Spleen (tissue), 11 donors: ENCODE measurements around the gene RAB11FIP4. TPM values are rescaled to one million over a fixed set of nuclear protein-coding genes. Genes with fewer than 3 reads are reported as not detected.
A peak's percentile ranks its signal among the peaks of the same experiment; 100 is the strongest.

Source experiments
- DNase-seq: peaks from one replicate; pipeline ENCODE4 v3.0.0-alpha.2; 2020
- H3K27ac ChIP-seq, 8 donors: fragments of 200-600 bp; sonication (generic) in 7 of 8; 1 replicate in 4 of 8; 2 replicates in 4 of 8; pipeline versions ENCODE4 v1.5.0 to v1.8.0; 2016 to 2021; ENCODE audit warnings: inconsistent platforms in 4 of 8, mild to moderate bottlenecking in 4 of 8, moderate library complexity in 1 of 8
- H3K27me3 ChIP-seq, 7 donors: fragments of 200-600 bp; sonication (generic) in 6 of 7; replicated peaks in 1 of 7; 1 replicate in 4 of 7; 2 replicates in 3 of 7; pipeline versions ENCODE4 v1.5.0 to v1.8.0; 2016 to 2021; ENCODE audit warnings: inconsistent platforms in 3 of 7, mild to moderate bottlenecking in 1 of 7
- H3K36me3 ChIP-seq, 6 donors: fragments of 200-600 bp; sonication (generic) in 5 of 6; 1 replicate in 4 of 6; 2 replicates in 2 of 6; pipeline versions ENCODE4 v1.5.0 to v1.8.0; 2016 to 2021; ENCODE audit warnings: inconsistent platforms in 2 of 6
- H3K4me1 ChIP-seq, 6 donors: fragments of 200-600 bp; sonication (generic) in 5 of 6; 1 replicate in 3 of 6; 2 replicates in 3 of 6; pipeline versions ENCODE4 v1.5.0 to v1.8.0; 2016 to 2021; ENCODE audit warnings: inconsistent platforms in 3 of 6
- H3K4me3 ChIP-seq, 8 donors: fragments of 200-600 bp; sonication (generic) in 7 of 8; 1 replicate in 4 of 8; 2 replicates in 4 of 8; pipeline versions ENCODE4 v1.5.0 to v1.8.0; 2016 to 2021; ENCODE audit warnings: inconsistent platforms in 4 of 8, mild to moderate bottlenecking in 4 of 8, moderate library complexity in 2 of 8
- H3K9me3 ChIP-seq, 8 donors: fragments of 200-600 bp; sonication (generic) in 7 of 8; 1 replicate in 4 of 8; 2 replicates in 4 of 8; pipeline versions ENCODE4 v1.5.0 to v1.8.0; 2016 to 2021; ENCODE audit warnings: inconsistent platforms in 4 of 8
- CTCF ChIP-seq, 11 experiments: fragments of 200-600 bp in 7 of 11; fragments of 450-650 bp in 4 of 11; sonication (generic) in 4 of 11; IDR thresholded peaks in 8 of 11; conservative IDR thresholded peaks in 3 of 11; 1 replicate in 7 of 11; 2 replicates in 4 of 11; pipeline versions ENCODE4 v1.4.0 to v1.8.0; 2016 to 2021; ENCODE audit warnings: antibody characterized with exemption in 11 of 11, inconsistent platforms in 4 of 11, mild to moderate bottlenecking in 1 of 11
- POLR2A ChIP-seq, 3 donors: fragments of 450-650 bp; IDR thresholded peaks; one replicate each; pipeline ENCODE4 v1.5.1; 2017; ENCODE audit warnings: antibody characterized with exemption in 3 of 3, mild to moderate bottlenecking in 1 of 3
- POLR2AphosphoS5 ChIP-seq, 3 donors: sonication (generic); formaldehyde crosslinking; IDR thresholded peaks; one replicate each; pipeline ENCODE4 v1.5.1; 2017; ENCODE audit warnings: antibody characterized with exemption in 3 of 3
- WGBS, 5 donors: extraction: QIAGEN DNeasy Blood & Tissue Kit in 3 of 5; methylation state at CpG; one replicate each; pipeline versions ENCODE4 v1.1.5 to v1.1.7; 2013 to 2018; 5-methylcytosine and 5-hydroxymethylcytosine counted together
- intact Hi-C: fragments of 100-400 bp; cut with DNase I; formaldehyde crosslinking; loops from one replicate; pipeline ENCODE4 v1.15.0; 2023; ENCODE audit warnings: low total_unique reads
- polyA plus RNA-seq, 3 donors: library from polyadenylated mRNA; stranded (reverse); fragments of 200-250 nt; gene quantifications; one replicate each; pipeline ENCODE4 v1.2.1, GENCODE V29; 2013
- total RNA-seq, 7 donors: library from RNA; depleted of rRNA in 3 of 7; stranded (reverse); fragments of >200 nt in 3 of 7; fragmentation: NEBNext Ultra II Directional in 4 of 7; extraction: Animal tissue kit (Norgen Biotek cat#: 25700) in 4 of 7; gene quantifications; one replicate each; pipeline versions ENCODE4 v1.1.0 to v1.2.1, GENCODE V29; 2016 to 2021
- donor health status: healthy with polysubstance abuse.
- donor health status: DM: no; HTN: no; CAD: no; lungs with moderate emphysema.
- donor health status: DM: no; HTN: no; CAD: no.
- donor health status: Bipolar disorder and iron deficiency.
- donor health status: healthy.
- donor health status: DM: no; HTN: no; CAD: no.
- donor health status: DM: yes; HTN: yes; CAD: no.

The RAB11FIP4 gene
- total and polyA plus RNA-seq, 10 donors, result 5.5 to 25.2 (median 20.9) TPM

DNA sequence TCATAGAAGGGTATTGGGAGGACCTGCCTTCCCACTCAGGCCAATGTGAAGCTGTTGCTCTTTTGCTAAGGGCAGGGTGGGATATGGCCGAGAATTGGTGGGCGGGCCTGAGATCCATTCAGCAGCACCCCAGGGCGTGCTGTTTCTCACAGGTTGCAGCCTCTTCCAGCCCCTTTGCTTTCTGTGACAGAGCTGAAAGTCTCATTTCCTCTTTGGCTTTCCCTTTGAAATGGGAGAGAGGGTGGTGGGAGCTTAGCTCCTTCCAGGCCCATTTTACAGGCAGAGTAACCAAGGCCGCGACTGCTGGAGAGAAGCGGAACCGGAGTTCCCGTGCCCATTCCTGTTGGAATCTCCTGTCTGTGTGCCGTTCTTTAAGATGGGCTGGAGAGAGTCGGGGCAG, 183.0 kb downstream of the RAB11FIP4 start:
- H3K27me3 ChIP-seq, result no peaks in the 10 kb centered on the region
- H3K36me3 ChIP-seq, result peaks cover 0 to 4% (median 0%) of the 10 kb centered on the region in 6 donors
- H3K4me3 ChIP-seq, result no peak overlapping the region
- TF ChIP-seq CTCF (IDR thresholded peaks at IDR 0.05 in 8 of 11, conservative IDR thresholded peaks at IDR 0.05 in 3 of 11) (no peak), POLR2AphosphoS5 (IDR thresholded peaks at IDR 0.05) (no peak), POLR2A (IDR thresholded peaks at IDR 0.05) (no peak)
- H3K4me1 ChIP-seq, result peaks cover 0 to 33% (median 9%) of the 10 kb centered on the region in 6 donors
- no peak overlapping the region for H3K27ac ChIP-seq
- WGBS, 5 donors, result 90 to 96% (median 93%) methylated on average over 10 of the region's 10 CpGs
- no peaks in the 10 kb centered on the region for H3K9me3 ChIP-seq
- no peak for DNase-seq
- intact Hi-C loops, result no loop called here

GRCh38 chr17:31575043-31575442, 183.6 kb downstream of the RAB11FIP4 start:
- H3K4me3 ChIP-seq, result no peak overlapping the region
- no peak for TF ChIP-seq POLR2AphosphoS5 (IDR thresholded peaks at IDR 0.05)
- no peak for TF ChIP-seq CTCF (IDR thresholded peaks at IDR 0.05 in 8 of 11, conservative IDR thresholded peaks at IDR 0.05 in 3 of 11)
- TF ChIP-seq POLR2A (IDR thresholded peaks at IDR 0.05), result no peak
- peaks cover 0 to 4% (median 0%) of the 10 kb centered on the region in 6 donors for H3K36me3 ChIP-seq
- no peaks in the 10 kb centered on the region for H3K27me3 ChIP-seq
- WGBS, 5 donors, result 62 to 87% (median 86%) methylated on average over 7 to 13 of the region's 13 CpGs
- no peaks in the 10 kb centered on the region for H3K9me3 ChIP-seq
- peaks cover 0 to 39% (median 12%) of the 10 kb centered on the region in 6 donors for H3K4me1 ChIP-seq
- DNase-seq, result no peak
- H3K27ac ChIP-seq, result no peak overlapping the region
- intact Hi-C loops, result no loop called here

GRCh38 chr17:31579265-31579664, 187.8 kb downstream of the RAB11FIP4 start:
- TF ChIP-seq CTCF (IDR thresholded peaks at IDR 0.05 in 8 of 11, conservative IDR thresholded peaks at IDR 0.05 in 3 of 11) (no peak), POLR2AphosphoS5 (IDR thresholded peaks at IDR 0.05) (no peak)
- Histone ChIP-seq H3K27me3 (no peaks in the 10 kb centered on the region), H3K9me3 (no peaks in the 10 kb centered on the region), H3K4me3 (no peak overlapping the region), H3K36me3 (no peaks in the 10 kb centered on the region), H3K4me1 (peaks cover 11 to 63% (median 38%) of the 10 kb centered on the region in 6 donors), H3K27ac (peak overlapping the region in 4 of 8 donors; percentile 3 to 85 (median 81))
- DNase-seq, result no peak
- intact Hi-C loops, result no loop called here
- WGBS, 5 donors, result 51 to 58% (median 58%) methylated on average over 4 of the region's 4 CpGs

DNA sequence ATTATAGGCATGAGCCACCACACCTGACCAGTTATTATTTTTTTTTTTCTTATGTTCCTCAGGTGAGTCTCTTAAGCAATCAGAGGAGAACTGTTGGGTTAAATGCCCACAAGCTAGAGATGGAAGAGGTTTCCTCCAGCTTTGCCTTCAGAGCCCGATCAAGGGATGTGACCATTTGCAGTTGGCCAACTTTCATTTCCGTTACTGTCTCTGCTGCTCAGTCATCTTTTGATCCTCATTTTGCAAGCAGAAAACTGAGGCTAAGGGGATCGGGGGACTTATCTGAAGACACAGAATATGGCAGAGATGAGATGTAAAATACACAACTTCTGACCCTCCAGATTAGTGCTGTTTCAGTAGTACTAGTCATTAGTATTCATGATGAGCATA, 188.8 kb downstream of the RAB11FIP4 start:
- Histone ChIP-seq H3K36me3 (no peaks in the 10 kb centered on the region), H3K4me3 (peak overlapping the region in 1 of 8 donors; percentile 25), H3K27ac (peak overlapping the region in 7 of 8 donors; percentile 65 to 85 (median 77)), H3K27me3 (no peaks in the 10 kb centered on the region), H3K4me1 (peaks cover 11 to 59% (median 38%) of the 10 kb centered on the region in 6 donors), H3K9me3 (no peaks in the 10 kb centered on the region)
- intact Hi-C loops, result no loop called here
- WGBS, 5 donors, result 28 to 67% (median 49%) methylated on average over 3 of the region's 3 CpGs
- no peak for DNase-seq
- TF ChIP-seq POLR2A (IDR thresholded peaks at IDR 0.05), result no peak
- TF ChIP-seq POLR2AphosphoS5 (IDR thresholded peaks at IDR 0.05), result no peak
- no peak for TF ChIP-seq CTCF (IDR thresholded peaks at IDR 0.05 in 8 of 11, conservative IDR thresholded peaks at IDR 0.05 in 3 of 11)
